Measurements from ENCODE around the gene TMEM239.
"Not testable (repeated sequence)": the region's sequence is repeated elsewhere in the genome, so short reads cannot be mapped to it uniquely, and the experiment has no call there.

TMEM239 gene

DNA sequence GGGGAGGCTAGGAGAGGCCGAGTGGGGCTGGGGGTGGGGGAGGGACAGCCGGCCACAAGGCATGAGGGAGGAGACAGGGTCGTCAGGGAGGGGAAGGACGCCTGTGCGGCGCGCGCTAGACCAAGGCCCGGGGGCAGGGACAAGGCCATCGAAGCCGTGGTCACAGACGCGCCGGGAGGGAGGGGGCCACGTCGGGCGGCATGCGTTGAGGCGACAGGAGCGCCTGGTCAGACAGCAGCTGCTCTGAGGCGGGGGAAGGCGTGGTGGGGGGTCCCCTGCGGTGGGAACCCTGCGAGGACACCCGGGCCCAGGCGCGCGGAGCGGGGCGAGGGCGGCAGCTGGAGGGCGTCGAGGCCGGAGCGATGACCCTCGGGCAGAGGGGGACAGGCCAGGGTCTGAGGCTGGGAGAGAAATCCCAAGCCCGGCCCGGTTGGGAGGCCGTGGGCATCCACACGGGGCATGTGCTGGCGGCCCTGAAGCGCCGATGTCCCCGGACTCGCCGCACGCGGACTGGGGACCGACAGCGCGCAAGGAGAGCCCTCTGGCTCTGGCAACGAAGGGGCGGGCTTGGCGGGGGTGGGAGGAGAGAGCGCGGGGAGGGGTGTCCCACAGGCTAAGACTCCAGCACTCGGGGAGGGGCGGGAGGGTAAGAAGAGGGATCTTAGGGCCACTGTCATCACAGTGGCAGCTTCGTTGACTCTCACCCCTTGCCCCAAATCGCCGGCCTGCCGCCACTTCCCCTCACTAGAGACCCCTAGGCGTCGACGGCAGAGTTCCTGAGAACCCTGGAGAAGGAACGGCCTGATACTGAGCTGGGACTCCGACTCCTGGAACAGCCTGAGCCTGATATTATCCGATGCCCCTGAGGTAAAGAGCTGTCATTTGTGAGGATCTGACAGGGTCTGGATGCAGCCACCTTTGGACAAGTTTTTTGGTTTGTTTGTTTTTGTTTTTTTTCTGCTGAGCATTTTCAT, 5.0 kb downstream of the TMEM239 start:
- Histone ChIP-seq H3K27ac (no peak overlapping the region), H3K36me3 (ENCODE audit: insufficient read depth, low read length) (no peaks in the 10 kb centered on the region), H3K9me3 (ENCODE audit: low read depth, low read length) (no peaks in the 10 kb centered on the region), H3K4me3 (no peak overlapping the region), H3K9ac (ENCODE audit: insufficient read length) (no peak overlapping the region)
- TF ChIP-seq FOXP2 (optimal IDR thresholded peaks at IDR 0.05; ENCODE audit: control extremely low read depth, extremely low read length, insufficient read depth) (no peak), EZH2 (IDR thresholded peaks at IDR 0.05) (no peak), POLR2AphosphoS5 (IDR thresholded peaks at IDR 0.05; ENCODE audit: borderline replicate concordance, low read depth, low read length) (no peak)
- DNase-seq (ENCODE audit: low read depth, low spot score): no peak

DNA sequence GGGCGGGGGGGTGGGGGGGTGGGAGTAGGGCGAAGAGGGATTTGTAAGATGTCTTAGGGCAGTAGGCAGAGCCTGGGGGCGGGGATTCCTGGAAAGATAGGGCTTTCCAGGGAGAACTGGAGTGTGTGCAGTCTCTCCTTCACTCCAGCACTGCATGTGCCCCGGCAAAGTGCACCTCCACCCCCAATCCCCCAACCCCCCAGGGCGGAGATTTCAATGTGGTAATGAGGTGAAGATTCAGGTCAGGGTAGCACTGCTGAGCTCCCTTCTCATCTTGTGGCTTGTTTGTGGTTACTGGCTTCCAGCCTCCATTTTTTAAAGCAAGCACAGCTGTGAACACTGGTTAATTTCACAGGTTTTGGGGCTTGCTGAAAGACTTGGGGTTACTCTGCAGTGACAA, 5.9 kb downstream of the TMEM239 start:
- H3K36me3 ChIP-seq (ENCODE audit: insufficient read depth, low read length): no peaks in the 10 kb centered on the region
- no peak overlapping the region for H3K4me3 ChIP-seq
- no peak for DNase-seq (ENCODE audit: low read depth, low spot score)
- no peaks in the 10 kb centered on the region for H3K9me3 ChIP-seq (ENCODE audit: low read depth, low read length)
- no peak overlapping the region for H3K9ac ChIP-seq (ENCODE audit: insufficient read length)
- no peak overlapping the region for H3K27ac ChIP-seq
- TF ChIP-seq EZH2 (IDR thresholded peaks at IDR 0.05) (no peak), POLR2AphosphoS5 (IDR thresholded peaks at IDR 0.05; ENCODE audit: borderline replicate concordance, low read depth, low read length) (no peak), FOXP2 (optimal IDR thresholded peaks at IDR 0.05; ENCODE audit: control extremely low read depth, extremely low read length, insufficient read depth) (no peak)

DNA sequence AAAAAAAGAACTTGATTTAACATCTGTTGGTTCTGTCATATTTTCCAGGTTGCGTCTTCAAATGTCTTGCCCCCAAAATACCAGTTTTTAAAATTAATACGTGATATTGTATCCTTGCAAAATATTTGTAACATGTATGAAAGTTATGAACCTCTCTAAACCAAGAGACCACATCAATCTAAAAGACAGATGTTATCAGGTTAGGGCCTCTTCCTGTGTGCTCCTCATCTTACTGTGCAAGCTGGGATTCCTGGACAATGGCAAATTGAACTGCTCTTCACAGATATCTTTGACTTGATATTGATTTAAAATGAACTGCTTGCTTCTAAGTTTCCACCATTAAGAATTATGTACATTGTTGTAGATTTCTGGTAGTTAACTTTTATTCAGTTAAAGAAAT, 9.6 kb downstream of the TMEM239 start:
- no peaks in the 10 kb centered on the region for H3K9me3 ChIP-seq (ENCODE audit: low read depth, low read length)
- no peaks in the 10 kb centered on the region for H3K36me3 ChIP-seq (ENCODE audit: insufficient read depth, low read length)
- TF ChIP-seq POLR2AphosphoS5 (IDR thresholded peaks at IDR 0.05; ENCODE audit: borderline replicate concordance, low read depth, low read length): no peak
- TF ChIP-seq FOXP2 (optimal IDR thresholded peaks at IDR 0.05; ENCODE audit: control extremely low read depth, extremely low read length, insufficient read depth): no peak
- TF ChIP-seq EZH2 (IDR thresholded peaks at IDR 0.05): no peak
- no peak overlapping the region for H3K9ac ChIP-seq (ENCODE audit: insufficient read length)
- no peak for DNase-seq (ENCODE audit: low read depth, low spot score)
- H3K27ac ChIP-seq: no peak overlapping the region
- no peak overlapping the region for H3K4me3 ChIP-seq

DNA sequence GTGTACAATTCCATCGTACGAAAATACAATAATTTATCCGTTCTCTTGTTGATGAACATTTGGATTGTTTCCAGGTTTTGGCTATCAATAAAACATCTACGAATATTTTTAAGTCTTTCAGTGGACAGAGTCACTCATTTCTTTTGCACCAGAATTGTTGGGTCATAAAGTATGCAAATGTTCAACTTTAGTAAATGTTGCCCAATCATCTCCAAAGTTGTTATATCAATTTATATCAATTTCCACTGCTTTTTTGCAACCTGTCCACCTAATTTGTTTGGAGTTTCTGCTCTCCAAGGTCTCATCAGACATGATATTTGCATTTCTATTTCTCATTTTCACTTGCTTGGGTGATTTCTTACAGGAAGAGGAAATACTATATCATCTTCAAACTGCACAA, 10.5 kb downstream of the TMEM239 start:
- Histone ChIP-seq H3K36me3 (ENCODE audit: insufficient read depth, low read length) (no peaks in the 10 kb centered on the region), H3K4me3 (no peak overlapping the region), H3K9me3 (ENCODE audit: low read depth, low read length) (no peaks in the 10 kb centered on the region), H3K27ac (no peak overlapping the region), H3K9ac (ENCODE audit: insufficient read length) (no peak overlapping the region)
- DNase-seq (ENCODE audit: low read depth, low spot score): no peak
- TF ChIP-seq POLR2AphosphoS5 (IDR thresholded peaks at IDR 0.05; ENCODE audit: borderline replicate concordance, low read depth, low read length): no peak
- no peak for TF ChIP-seq EZH2 (IDR thresholded peaks at IDR 0.05)
- TF ChIP-seq FOXP2 (optimal IDR thresholded peaks at IDR 0.05; ENCODE audit: control extremely low read depth, extremely low read length, insufficient read depth): no peak

DNA sequence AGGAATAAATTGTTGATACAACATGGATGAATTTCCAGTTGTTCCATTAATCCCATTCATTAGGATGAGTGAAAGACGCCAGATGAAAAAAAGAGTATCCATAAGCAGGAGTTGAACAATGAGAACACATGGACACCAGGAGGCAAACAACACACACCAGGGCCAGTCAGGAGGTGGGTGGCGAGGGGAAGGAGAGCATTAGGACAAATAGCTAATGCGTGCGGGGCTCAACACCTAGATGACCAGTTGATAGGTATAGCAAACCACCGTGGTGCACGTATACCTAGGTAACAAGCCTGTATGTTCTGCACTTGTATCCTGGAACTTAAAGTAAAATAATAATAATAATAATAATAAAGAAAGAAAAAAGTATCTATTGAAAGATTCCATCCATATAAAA, 13.2 kb downstream of the TMEM239 start:
- TF ChIP-seq EZH2 (IDR thresholded peaks at IDR 0.05) (no peak), POLR2AphosphoS5 (IDR thresholded peaks at IDR 0.05; ENCODE audit: borderline replicate concordance, low read depth, low read length) (no peak), FOXP2 (optimal IDR thresholded peaks at IDR 0.05; ENCODE audit: control extremely low read depth, extremely low read length, insufficient read depth) (no peak)
- no peak overlapping the region for H3K9ac ChIP-seq (ENCODE audit: insufficient read length)
- no peak for DNase-seq (ENCODE audit: low read depth, low spot score)
- no peak overlapping the region for H3K4me3 ChIP-seq
- no peaks in the 10 kb centered on the region for H3K36me3 ChIP-seq (ENCODE audit: insufficient read depth, low read length)
- no peaks in the 10 kb centered on the region for H3K9me3 ChIP-seq (ENCODE audit: low read depth, low read length)
- no peak overlapping the region for H3K27ac ChIP-seq

DNA sequence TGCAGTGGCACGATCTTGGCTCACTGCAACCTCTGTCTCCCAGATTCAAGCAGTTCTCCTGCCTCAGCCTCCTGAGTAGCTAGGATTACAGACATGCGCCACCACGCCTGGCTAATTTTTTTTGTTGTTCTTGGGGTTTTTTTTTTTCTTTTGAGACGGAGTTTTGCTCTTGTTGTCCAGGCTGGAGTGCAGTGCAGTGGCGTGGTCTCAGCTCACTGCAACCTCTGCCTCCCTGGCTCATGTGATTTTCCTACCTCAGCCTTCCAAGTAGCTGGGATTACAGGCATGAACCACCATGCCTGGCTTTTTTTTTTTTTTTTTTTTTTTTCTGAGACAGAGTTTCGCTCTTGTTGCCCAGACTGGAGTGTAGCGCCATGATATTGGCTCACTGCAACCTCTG, 15.0 kb downstream of the TMEM239 start:
- H3K27ac ChIP-seq; DNase-seq (ENCODE audit: low read depth, low spot score); H3K4me3 ChIP-seq; H3K9me3 ChIP-seq (ENCODE audit: low read depth, low read length); H3K9ac ChIP-seq (ENCODE audit: insufficient read length); H3K36me3 ChIP-seq (ENCODE audit: insufficient read depth, low read length): not testable (repeated sequence)

DNA sequence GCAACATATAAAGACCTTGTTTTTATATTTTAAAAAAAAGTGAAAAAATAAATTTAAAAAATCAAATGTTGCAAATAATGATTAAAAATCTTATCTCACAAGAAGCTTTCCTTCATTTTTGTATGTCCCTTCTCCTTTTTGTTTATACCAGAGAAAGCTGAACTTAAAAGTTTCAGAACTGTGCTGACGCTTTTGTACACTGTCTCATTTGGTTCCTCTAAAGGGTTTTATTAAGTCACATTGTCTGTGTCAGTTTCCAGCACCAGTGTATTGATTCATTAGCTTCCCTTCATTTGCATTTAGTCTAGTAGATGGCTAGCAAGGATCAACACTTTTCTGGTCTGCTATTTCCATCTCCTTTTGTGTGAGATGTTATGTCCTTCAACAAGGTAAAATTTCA, 17.6 kb downstream of the TMEM239 start:
- no peak overlapping the region for H3K9ac ChIP-seq (ENCODE audit: insufficient read length)
- H3K9me3 ChIP-seq (ENCODE audit: low read depth, low read length): no peaks in the 10 kb centered on the region
- no peak overlapping the region for H3K4me3 ChIP-seq
- H3K27ac ChIP-seq: no peak overlapping the region
- no peak for DNase-seq (ENCODE audit: low read depth, low spot score)
- TF ChIP-seq POLR2AphosphoS5 (IDR thresholded peaks at IDR 0.05; ENCODE audit: borderline replicate concordance, low read depth, low read length) (no peak), EZH2 (IDR thresholded peaks at IDR 0.05) (no peak), FOXP2 (optimal IDR thresholded peaks at IDR 0.05; ENCODE audit: control extremely low read depth, extremely low read length, insufficient read depth) (no peak)
- peaks cover 7% of the 10 kb centered on the region; the same call in 1 of the 2 replicates for H3K36me3 ChIP-seq (ENCODE audit: insufficient read depth, low read length)

DNA sequence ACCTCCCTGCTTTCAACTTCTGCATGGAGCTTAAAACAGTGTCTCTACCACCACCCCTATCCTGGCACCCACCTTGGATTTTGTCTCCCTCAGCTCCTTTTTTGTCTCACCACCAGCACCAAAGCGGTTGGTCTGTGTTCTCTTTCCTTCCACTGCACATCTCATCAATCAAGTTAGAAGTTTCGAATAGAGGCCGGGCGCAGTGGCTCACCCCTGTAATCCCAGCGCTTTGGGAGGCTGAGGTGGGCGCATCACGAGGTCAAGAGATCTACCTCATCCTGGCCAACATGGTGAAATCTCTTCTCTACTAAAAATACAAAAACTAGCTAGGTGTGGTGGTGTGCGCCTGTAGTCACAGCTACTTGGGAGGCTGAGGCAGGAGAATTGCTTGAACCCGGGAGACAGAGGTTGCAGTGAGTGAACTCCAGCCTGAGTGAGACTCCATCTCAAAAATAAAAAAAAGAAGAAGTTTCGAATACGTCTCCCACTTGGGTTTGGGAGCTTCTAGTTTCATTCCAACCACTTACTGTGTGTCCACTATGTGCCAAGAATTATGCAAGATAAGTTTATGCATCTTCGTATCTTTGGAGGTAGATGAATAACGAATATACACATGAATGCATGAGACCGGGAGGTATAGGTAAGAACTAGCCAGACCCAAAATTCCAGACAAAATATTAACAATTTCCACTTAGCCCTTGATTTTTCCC, 18.4 kb downstream of the TMEM239 start:
- DNase-seq (ENCODE audit: low read depth, low spot score): no peak
- TF ChIP-seq EZH2 (IDR thresholded peaks at IDR 0.05) (no peak), POLR2AphosphoS5 (IDR thresholded peaks at IDR 0.05; ENCODE audit: borderline replicate concordance, low read depth, low read length) (no peak), FOXP2 (optimal IDR thresholded peaks at IDR 0.05; ENCODE audit: control extremely low read depth, extremely low read length, insufficient read depth) (no peak)
- H3K36me3 ChIP-seq (ENCODE audit: insufficient read depth, low read length): peaks cover 7% of the 10 kb centered on the region; the same call in 1 of the 2 replicates
- H3K4me3 ChIP-seq: no peak overlapping the region
- no peak overlapping the region for H3K27ac ChIP-seq
- no peak overlapping the region for H3K9ac ChIP-seq (ENCODE audit: insufficient read length)
- H3K9me3 ChIP-seq (ENCODE audit: low read depth, low read length): no peaks in the 10 kb centered on the region
